Astrocyte (in vitro differentiated cells and primary cell): ENCODE results near the gene SERINC1. TPM values are rescaled to one million over a fixed set of nuclear protein-coding genes. Genes with fewer than 3 reads are reported as not detected.

ENCODE experiments used
- DNase-seq: peaks from one replicate; pipeline ENCODE4 v3.0.0-alpha.2; 2010; ENCODE audit warnings: low read depth
- FAIRE-seq: peaks from 2 replicates; lab custom pipeline; 2011; peaks lifted over from hg19 to GRCh38; lab: Jason Lieb, UNC
- H2AFZ ChIP-seq: 2 replicates; pipeline ENCODE4 v1.6.0; 2012; ENCODE audit warnings: low read depth, low read length, inconsistent platforms
- H3K27ac ChIP-seq: 2 replicates; pipeline ENCODE4 v1.5.1; 2011; ENCODE audit warnings: low read depth, low read length, inconsistent platforms
- H3K27me3 ChIP-seq: 2 replicates; pipeline ENCODE4 v1.6.0; 2011; ENCODE audit warnings: low read length, inconsistent platforms; ENCODE audit not compliant: insufficient read depth
- H3K36me3 ChIP-seq: 2 replicates; pipeline ENCODE4 v1.5.1; 2011; ENCODE audit warnings: low read length, inconsistent platforms; ENCODE audit not compliant: insufficient read depth
- H3K4me1 ChIP-seq: 2 replicates; pipeline ENCODE4 v1.5.1; 2011; ENCODE audit warnings: low read length, inconsistent platforms; ENCODE audit not compliant: insufficient read depth
- H3K4me2 ChIP-seq: 2 replicates; pipeline ENCODE4 v1.6.0; 2012; ENCODE audit warnings: low read length, inconsistent platforms
- H3K4me3 ChIP-seq: 2 replicates; pipeline ENCODE4 v1.5.1; 2011; ENCODE audit warnings: low read depth, mild to moderate bottlenecking, low read length, inconsistent platforms; ENCODE audit not compliant: insufficient read depth
- H3K79me2 ChIP-seq: 2 replicates; pipeline ENCODE4 v1.6.0; 2012; ENCODE audit warnings: mild to moderate bottlenecking, low read length, inconsistent platforms; ENCODE audit not compliant: insufficient read depth
- H3K9ac ChIP-seq: 2 replicates; pipeline ENCODE4 v1.6.0; 2012; ENCODE audit warnings: mild to moderate bottlenecking, low read length, inconsistent platforms
- H3K9me3 ChIP-seq: 2 replicates; pipeline ENCODE4 v1.5.1; 2012; ENCODE audit warnings: low read depth, mild to moderate bottlenecking, low read length, inconsistent platforms; ENCODE audit not compliant: insufficient read depth
- H4K20me1 ChIP-seq: 2 replicates; pipeline ENCODE4 v1.6.0; 2012; ENCODE audit warnings: low read length, inconsistent platforms; ENCODE audit not compliant: insufficient read depth
- H3K27ac Mint-ChIP-seq: one replicate; pipeline ENCODE4 v1.8.0; 2021; ENCODE audit warnings: mild to moderate bottlenecking, mixed read lengths; ENCODE audit not compliant: unreplicated experiment
- H3K27me3 Mint-ChIP-seq: one replicate; pipeline ENCODE4 v1.8.0; 2021; ENCODE audit warnings: low read depth, mixed read lengths; ENCODE audit not compliant: unreplicated experiment
- H3K36me3 Mint-ChIP-seq: one replicate; pipeline ENCODE4 v1.8.0; 2021; ENCODE audit warnings: low read depth, mixed read lengths; ENCODE audit not compliant: unreplicated experiment
- H3K4me1 Mint-ChIP-seq: one replicate; pipeline ENCODE4 v1.8.0; 2021; ENCODE audit warnings: low read depth, mixed read lengths; ENCODE audit not compliant: unreplicated experiment
- H3K4me3 Mint-ChIP-seq: one replicate; pipeline ENCODE4 v1.8.0; 2021; ENCODE audit warnings: mild to moderate bottlenecking, moderate library complexity, mixed read lengths; ENCODE audit not compliant: unreplicated experiment
- H3K9me3 Mint-ChIP-seq: one replicate; pipeline ENCODE4 v1.8.0; 2021; ENCODE audit warnings: mild to moderate bottlenecking, mixed read lengths; ENCODE audit not compliant: unreplicated experiment
- CTCF ChIP-seq: IDR thresholded peaks from 2 replicates; pipeline ENCODE4 v1.5.1; 2011; ENCODE audit warnings: low read depth, mild to moderate bottlenecking, inconsistent platforms, low read length, moderate library complexity; ENCODE audit not compliant: insufficient read depth
- EZH2 ChIP-seq: IDR thresholded peaks from 2 replicates; pipeline ENCODE4 v1.6.1; 2012; ENCODE audit warnings: mild to moderate bottlenecking, low read length, inconsistent platforms; ENCODE audit not compliant: insufficient read depth
- total RNA-seq: library from RNA; stranded (reverse); gene quantifications from 2 replicates; pipeline ENCODE4 v1.2.1, GENCODE V29; 2021

Gene SERINC1
- total RNA-seq, 1 donor from 2014 or later, result 203 TPM

GRCh38 chr6:122482750-122483080 is 11.1 kb upstream of the SERINC1 start:
- Histone ChIP-seq H3K4me1 (no peaks in the 10 kb centered on the region), H3K27ac (no peak overlapping the region), H2AFZ (no peak overlapping the region), H4K20me1 (no peaks in the 10 kb centered on the region), H3K27me3 (no peaks in the 10 kb centered on the region), H3K9me3 (no peaks in the 10 kb centered on the region), H3K79me2 (no peaks in the 10 kb centered on the region), H3K36me3 (no peaks in the 10 kb centered on the region), H3K4me3 (no peak overlapping the region), H3K4me2 (no peak overlapping the region), H3K9ac (no peak overlapping the region)
- DNase-seq (no peak), FAIRE-seq (no peak)
- Mint-ChIP-seq H3K9me3 (no peaks in the 10 kb centered on the region), H3K36me3 (no peaks in the 10 kb centered on the region), H3K27me3 (no peaks in the 10 kb centered on the region), H3K4me3 (peak overlapping the region; percentile 96), H3K27ac (no peak overlapping the region), H3K4me1 (peaks cover 13% of the 10 kb centered on the region)
- TF ChIP-seq EZH2, result no peak
- TF ChIP-seq CTCF, result no peak

GRCh38 chr6:122476131-122476530 is 4.5 kb upstream of the SERINC1 start:
- Histone ChIP-seq H2AFZ (no peak overlapping the region), H3K4me3 (no peak overlapping the region), H4K20me1 (no peaks in the 10 kb centered on the region), H3K79me2 (peaks cover 6% of the 10 kb centered on the region), H3K9ac (no peak overlapping the region), H3K4me2 (no peak overlapping the region), H3K9me3 (no peaks in the 10 kb centered on the region), H3K27me3 (no peaks in the 10 kb centered on the region), H3K27ac (no peak overlapping the region), H3K4me1 (no peaks in the 10 kb centered on the region), H3K36me3 (no peaks in the 10 kb centered on the region)
- H3K27ac Mint-ChIP-seq, result no peak overlapping the region
- DNase-seq (peak; percentile 1), FAIRE-seq (no peak)
- H3K4me3 Mint-ChIP-seq, result no peak overlapping the region
- H3K4me1 Mint-ChIP-seq, result no peaks in the 10 kb centered on the region
- H3K36me3 Mint-ChIP-seq, result no peaks in the 10 kb centered on the region
- no peaks in the 10 kb centered on the region for H3K9me3 Mint-ChIP-seq
- peak; percentile 46 for TF ChIP-seq CTCF
- no peak for TF ChIP-seq EZH2
- no peaks in the 10 kb centered on the region for H3K27me3 Mint-ChIP-seq

- H3K36me3 ChIP-seq, result no peaks in the 10 kb centered on the region
- TF ChIP-seq CTCF (no peak), EZH2 (no peak)
- Mint-ChIP-seq H3K4me1 (peaks cover 6% of the 10 kb centered on the region), H3K4me3 (peak overlapping the region; percentile 94), H3K9me3 (no peaks in the 10 kb centered on the region), H3K27ac (peak overlapping the region; percentile 98), H3K27me3 (no peaks in the 10 kb centered on the region), H3K36me3 (no peaks in the 10 kb centered on the region)
- peaks cover 36% of the 10 kb centered on the region for H4K20me1 ChIP-seq
- H2AFZ ChIP-seq, result peak overlapping the region; percentile 96
- H3K4me2 ChIP-seq, result peak overlapping the region; percentile 92
- H3K79me2 ChIP-seq, result peaks cover 47% of the 10 kb centered on the region
- H3K4me3 ChIP-seq, result peak overlapping the region; percentile 96
- DNase-seq (no peak), FAIRE-seq (peak; percentile 5)
- H3K4me1 ChIP-seq, result peaks cover 4% of the 10 kb centered on the region
- no peaks in the 10 kb centered on the region for H3K9me3 ChIP-seq
- H3K9ac ChIP-seq, result peak overlapping the region; percentile 97
- no peaks in the 10 kb centered on the region for H3K27me3 ChIP-seq
- H3K27ac ChIP-seq, result peak overlapping the region; percentile 95
Observed at GRCh38 chr6:122472022-122472340, 374 bp upstream of the SERINC1 start.
